Medulla oblongata (tissue), 1 donor: Measurements from ENCODE around the gene ARX.

ENCODE experiments used
- DNase-seq: peaks from one replicate; pipeline ENCODE4 v3.0.0-alpha.2; 2015; ENCODE audit errors: extremely low spot score

The ARX gene

DNA sequence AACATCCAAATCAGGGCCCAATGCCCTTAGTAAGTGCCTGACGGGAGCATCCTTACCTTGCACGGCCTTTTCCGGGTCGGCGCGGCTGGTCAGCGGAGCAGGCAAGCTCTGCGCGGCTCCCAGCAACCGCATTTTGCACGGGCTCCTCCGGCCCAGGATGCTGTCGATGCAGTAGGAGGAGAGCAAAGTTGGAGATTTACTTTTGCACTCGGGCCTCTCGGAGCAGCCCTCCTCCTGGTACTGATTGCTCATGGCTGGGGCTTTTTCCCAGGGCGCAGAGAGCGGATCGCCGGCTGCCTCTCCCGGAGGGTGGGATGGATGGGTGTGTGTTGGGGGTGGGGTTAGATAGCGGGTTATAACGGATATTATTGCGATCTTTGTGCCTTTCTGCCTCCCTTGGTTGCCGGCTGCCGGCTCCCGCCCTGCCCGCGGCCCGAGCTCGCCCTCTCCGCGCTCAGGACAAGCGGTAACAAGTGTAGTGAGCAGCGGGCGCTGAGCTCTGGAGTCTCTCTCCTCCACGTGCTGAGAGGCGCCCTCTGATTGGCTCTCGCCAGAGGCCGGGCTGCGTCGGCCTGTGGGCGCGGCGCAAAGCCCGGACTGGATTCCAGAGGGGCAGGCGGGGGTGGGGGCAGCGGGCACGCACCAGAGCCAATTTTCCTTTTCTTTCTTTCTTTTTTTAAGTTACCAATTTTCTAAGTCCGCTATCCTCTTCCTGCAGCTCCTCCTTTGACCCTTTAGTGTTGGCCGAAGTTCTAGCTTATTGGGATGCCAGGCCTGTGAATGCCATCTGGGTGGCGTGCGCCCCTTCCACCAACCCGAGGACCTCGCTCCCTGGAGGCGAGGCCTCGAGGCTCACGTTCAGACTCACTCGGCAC lies at the start of gene ARX:
Gene ARX (minus strand): TSS at position 480 of the 875 bp plus-strand sequence. CDS start 228 bp downstream, at position 252.
- peak; percentile 19 for DNase-seq

- DNase-seq: no peak
Observed at GRCh38 chrX:25059273-25059672, 43.5 kb upstream of the ARX start.

DNA sequence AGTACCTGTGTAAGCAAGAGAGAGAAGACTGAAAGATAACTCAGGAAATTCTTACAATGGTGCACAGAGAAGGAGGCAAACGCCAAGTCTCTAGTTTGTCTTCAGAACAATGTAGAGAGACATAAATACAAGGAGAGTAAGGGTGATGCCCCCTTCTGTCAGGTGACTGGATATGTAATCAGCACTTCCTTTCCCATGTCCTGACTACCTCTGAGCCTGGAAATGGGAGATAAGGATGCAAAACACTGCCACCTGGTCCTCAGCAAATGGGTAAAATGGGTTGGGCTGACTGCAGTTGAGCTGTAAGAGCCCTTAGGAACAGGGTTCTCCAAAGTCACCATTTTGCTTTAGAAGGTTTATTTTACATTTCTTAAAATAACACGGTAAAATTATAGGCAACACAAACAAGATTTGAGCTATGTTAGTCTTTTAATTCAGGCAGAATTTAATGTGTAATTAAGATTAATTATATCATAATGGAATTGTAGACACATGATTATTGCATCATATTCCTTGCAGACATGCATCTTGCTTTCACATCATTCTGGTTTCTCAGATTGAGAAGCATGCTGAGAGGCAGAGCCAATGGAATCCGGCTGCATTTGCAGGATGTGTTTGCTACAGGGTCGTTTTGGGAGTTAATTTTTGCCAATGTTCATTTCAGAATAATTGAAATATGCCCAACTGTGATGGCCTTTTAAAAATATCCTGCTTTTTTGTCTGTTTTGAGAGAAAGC lies 37.2 kb upstream of the ARX start:
- no peak for DNase-seq

GRCh38 chrX:25049971-25050370 lies 34.2 kb upstream of the ARX start:
- DNase-seq: no peak

DNA sequence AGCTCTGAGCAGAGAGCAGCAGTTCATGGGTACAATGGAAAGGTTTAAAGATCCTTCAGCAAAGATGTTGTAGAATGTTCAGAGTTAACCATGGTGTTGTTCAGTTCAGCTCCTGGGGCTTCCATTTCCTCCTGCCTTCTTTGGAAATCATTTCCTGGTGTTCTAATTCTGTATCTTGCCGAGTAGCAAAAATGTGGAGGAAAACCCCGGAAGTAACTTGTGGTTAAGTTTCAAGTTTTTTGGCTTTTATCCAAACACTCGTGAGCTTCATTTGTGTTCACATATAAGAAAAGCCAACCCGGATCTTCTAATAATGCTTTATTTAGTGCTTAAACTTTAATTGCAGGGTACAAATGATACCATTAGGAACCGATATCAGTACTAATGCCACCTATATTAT lies 33.6 kb upstream of the ARX start:
- DNase-seq: no peak

DNA sequence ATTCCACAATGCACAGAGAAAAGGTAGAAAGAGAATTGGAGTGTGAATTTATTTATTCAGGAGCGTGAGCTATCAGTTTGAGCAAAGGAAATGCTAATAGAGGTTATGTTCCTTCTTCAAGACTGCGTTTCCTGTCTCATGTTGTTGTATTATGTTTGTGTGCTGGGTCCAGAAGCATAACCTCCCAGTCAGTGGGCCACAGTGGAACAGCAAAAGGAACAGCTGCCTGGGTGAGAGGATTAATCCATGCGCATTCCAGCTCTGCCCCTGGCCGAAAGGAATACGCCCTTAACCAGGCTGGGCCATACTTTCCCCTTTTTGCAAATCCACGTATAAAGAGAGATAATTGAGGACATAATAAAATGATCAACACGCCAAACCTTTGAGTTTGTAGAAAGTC lies 32.4 kb upstream of the ARX start:
- DNase-seq: no peak

GRCh38 chrX:25043192-25043591 lies 27.4 kb upstream of the ARX start:
- DNase-seq: no peak

DNA sequence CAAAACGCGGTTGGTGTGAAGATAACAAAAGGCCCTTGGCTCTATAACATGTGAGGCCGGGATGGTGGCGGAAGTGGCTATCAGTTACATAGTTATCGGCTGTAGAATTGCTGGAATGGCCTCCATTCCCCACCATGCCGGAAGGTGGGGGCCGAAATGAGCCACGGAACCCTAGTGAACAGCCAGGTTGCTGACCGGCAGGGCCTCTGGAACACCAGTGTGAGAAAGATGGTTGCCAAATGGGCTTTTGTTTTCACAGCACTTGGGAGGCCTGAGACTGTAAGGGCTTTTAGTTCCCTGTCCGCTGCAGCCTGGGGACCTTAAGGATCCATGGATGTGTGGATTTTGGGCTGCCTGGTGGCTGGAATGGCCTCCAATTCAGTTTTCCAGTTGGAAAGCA lies 23.3 kb upstream of the ARX start:
- no peak for DNase-seq

GRCh38 chrX:25034889-25035288 lies 19.1 kb upstream of the ARX start:
- DNase-seq: no peak

DNA sequence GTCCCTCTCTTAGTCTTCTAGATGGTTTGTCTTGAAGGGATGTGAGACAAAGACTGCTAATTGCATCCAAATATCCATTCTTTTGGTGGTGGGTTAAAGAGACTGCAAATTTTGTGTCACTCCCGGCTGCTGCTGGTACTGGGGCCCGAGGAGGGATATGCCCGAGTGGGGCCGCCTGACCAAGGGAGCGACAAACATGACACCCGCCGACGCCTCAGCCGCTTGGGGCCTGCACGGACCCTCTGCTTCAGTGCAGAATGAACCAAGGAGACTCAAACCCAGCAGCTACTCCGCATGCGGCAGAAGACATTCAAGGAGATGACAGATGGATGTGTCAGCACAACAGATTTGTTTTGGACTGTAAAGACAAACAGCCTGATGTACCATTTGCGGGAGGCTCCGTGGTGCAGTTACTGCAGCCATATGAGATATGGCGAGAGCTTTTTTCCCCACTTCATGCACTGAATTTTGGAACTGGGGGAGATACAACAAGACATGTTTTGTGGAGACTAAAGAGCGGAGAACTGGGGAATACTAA lies 13.6 kb upstream of the ARX start:
- no peak for DNase-seq

DNA sequence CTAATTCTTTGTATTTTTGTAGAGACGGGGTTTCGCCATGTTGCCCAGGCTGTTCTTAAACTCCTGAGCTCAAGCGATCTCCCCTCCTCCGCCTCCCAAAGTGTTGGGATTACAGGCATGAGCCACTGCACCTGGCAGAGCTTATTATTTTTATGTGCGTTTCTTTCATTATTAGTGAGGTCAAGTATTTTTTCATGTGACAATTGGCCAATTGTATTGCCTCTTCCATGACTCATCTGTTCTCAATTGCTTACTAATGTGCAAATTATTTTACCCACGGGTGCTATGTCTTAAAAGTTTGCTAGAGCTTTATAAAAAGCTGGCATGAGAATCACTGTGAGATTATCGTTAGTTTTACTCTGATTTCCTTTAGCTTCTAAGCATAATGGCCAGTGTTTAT lies 13.0 kb upstream of the ARX start:
- no peak for DNase-seq

- DNase-seq: no peak
Observed at GRCh38 chrX:25026576-25026975, 10.8 kb upstream of the ARX start.

DNA sequence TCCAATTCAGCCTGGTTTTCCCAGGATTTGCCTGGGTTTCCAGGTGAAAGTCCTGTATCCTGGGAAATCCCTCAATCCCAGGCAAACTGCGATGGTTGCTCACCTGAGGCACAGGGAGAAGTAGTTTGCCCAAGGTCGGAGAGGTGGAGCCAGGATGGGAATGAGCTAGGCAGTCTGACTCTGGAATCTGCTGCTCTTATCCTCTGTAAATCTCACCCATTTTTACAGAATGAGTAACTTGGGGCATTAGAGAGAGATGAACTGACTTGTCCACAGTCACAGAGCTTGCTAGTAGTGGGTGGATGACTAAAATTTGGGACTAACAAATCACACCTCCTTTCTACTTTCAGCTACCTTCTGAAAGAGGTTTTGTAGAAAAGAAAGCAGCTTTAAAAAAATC lies 9.8 kb upstream of the ARX start:
- no peak for DNase-seq

DNA sequence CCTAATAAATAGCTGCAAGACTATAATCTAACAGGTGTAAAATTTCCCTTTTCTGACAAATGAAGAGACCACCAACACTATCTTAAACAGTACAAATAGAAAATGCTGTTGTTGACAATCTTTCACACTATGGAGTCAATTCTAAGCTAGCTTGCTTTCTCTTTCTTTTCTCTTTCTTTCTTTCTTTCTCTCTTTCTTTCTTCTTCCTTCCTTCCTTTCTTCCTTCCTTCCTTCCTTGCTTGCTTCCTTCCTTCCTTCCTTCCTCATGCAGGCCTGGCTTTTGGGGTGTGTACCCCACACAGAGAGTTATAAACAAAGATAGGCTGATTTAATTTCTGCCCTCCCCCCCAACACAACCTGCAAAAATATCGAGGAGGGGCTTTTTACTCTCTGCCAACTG lies 8.1 kb upstream of the ARX start:
- DNase-seq: no peak

DNA sequence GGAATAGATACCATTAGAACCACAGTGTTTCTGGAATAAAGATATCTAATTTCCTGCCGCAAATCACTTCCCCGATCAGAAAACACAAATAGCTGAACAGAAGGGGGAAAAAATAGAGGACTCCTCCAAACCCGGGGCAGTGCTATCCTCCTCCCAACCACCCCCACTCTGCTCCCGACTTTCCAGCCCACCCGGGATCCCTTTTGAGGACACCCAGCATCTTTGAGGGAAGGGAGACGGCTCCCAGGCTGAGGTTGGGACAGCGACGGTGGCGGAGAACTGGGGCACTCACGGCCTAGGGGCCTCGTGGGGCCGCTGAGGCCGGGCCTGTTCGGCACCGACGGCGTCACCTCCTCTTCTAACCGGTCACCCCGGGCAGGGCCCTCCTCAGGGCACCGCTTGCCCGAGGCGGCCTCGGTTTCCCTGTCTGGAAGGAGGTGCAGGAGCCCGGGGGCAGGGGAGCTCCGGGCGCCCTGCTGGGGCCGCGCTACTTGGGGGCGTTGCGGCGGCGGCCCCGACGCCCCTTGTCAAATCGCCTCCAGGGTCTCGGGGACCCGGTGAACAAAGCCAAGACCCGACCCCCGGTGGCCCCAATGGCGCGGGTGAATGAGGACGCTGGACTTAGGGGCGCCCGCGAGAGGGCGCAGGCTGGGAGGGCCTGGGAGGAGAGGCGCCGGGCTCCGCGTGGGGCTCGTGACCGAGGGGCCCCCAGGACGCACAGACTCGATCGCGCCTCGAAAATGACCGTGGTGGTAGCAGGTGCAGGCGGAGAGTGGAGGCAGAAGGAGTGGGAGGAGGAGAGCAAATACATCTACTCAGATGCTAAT lies 6.9 kb upstream of the ARX start:
- DNase-seq: no peak

DNA sequence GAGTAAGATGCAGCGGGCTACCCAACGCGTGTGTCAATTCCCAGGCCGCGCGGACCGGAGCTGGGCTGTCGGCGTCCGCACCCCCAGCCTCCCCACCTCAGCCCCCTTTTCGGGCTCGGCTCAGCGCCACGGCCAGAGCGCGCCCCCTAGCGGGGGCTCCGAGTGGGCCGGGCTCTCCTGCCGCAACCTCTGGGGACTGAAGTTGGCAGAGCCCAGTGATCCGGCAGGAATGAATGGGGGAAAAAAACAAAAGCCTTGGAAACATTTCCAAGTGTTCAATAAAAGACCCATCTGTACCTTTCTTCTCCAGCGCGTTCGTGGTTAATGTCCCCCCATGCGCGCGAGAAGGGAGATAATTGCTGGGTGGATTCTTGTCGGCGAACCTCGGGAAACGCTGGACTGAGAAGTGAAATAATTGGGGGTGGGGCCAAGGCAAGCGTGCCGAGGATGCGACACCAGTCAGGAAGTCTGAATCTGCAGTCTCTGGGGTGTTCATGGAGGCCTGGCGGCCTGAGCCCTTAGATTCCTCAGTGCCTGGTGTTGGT lies 5.2 kb upstream of the ARX start:
- no peak for DNase-seq

GRCh38 chrX:25020391-25020904 lies 4.7 kb upstream of the ARX start:
- no peak for DNase-seq

- DNase-seq: no peak
Observed at GRCh38 chrX:25019707-25020390, 4.1 kb upstream of the ARX start.

- no peak for DNase-seq
Observed at GRCh38 chrX:25018682-25019081, 2.9 kb upstream of the ARX start.

GRCh38 chrX:25017667-25018247 lies 2.0 kb upstream of the ARX start:
- DNase-seq: no peak
